ENCODE data around the gene CFAP119. TPM values are rescaled to one million over a fixed set of nuclear protein-coding genes. Genes with fewer than 3 reads are reported as not detected.

CFAP119 gene
- total and polyA plus RNA-seq, 8 donors, result 2.0 to 71.2 (median 10.4) TPM; not detected in 2

GRCh38 chr16:30766933-30767284 lies 5.0 kb upstream of the CFAP119 start:
- intact Hi-C loops (cut with DNase I; ENCODE audit: low total_unique reads), result no loop called here
- TF ChIP-seq EP300 (IDR thresholded peaks at IDR 0.05) (no peak), POLR2AphosphoS5 (IDR thresholded peaks at IDR 0.05) (no peak), POLR2A (IDR thresholded peaks at IDR 0.05) (no peak), CTCF (IDR thresholded peaks at IDR 0.05) (no peak)
- no peak overlapping the region for H3K27ac ChIP-seq
- H3K36me3 ChIP-seq, result peaks cover 76 to 90% (median 89%) of the 10 kb centered on the region in 4 donors
- DNase-seq, result no peak
- WGBS, 5 donors, result 70 to 81% (median 77%) methylated on average over 4 of the region's 4 CpGs
- H3K9me3 ChIP-seq, result no peaks in the 10 kb centered on the region
- H3K4me1 ChIP-seq, result peaks cover 16 to 28% (median 23%) of the 10 kb centered on the region in 4 donors
- H3K27me3 ChIP-seq, result no peaks in the 10 kb centered on the region
- H3K4me3 ChIP-seq, result no peak overlapping the region

- no peaks in the 10 kb centered on the region for H3K27me3 ChIP-seq
- H3K27ac ChIP-seq, result no peak overlapping the region
- 89 to 93% (median 91%) methylated on average over 26 to 29 of the region's 29 CpGs for WGBS, 5 donors
- no peaks in the 10 kb centered on the region for H3K9me3 ChIP-seq
- peaks cover 16 to 32% (median 26%) of the 10 kb centered on the region in 4 donors for H3K4me1 ChIP-seq
- intact Hi-C loops (cut with DNase I; ENCODE audit: low total_unique reads), result no loop called here
- no peak overlapping the region for H3K4me3 ChIP-seq
- H3K36me3 ChIP-seq, result peaks cover 71 to 85% (median 84%) of the 10 kb centered on the region in 4 donors
- DNase-seq, result no peak
- TF ChIP-seq POLR2A (IDR thresholded peaks at IDR 0.05), result no peak
- no peak for TF ChIP-seq EP300 (IDR thresholded peaks at IDR 0.05)
- TF ChIP-seq CTCF (IDR thresholded peaks at IDR 0.05), result no peak
- no peak for TF ChIP-seq POLR2AphosphoS5 (IDR thresholded peaks at IDR 0.05)
These were observed 4.5 kb upstream of the CFAP119 start for GRCh38 chr16:30766206-30766932.

- peaks cover 22 to 46% (median 40%) of the 10 kb centered on the region in 4 donors for H3K4me1 ChIP-seq
- intact Hi-C loops (cut with DNase I; ENCODE audit: low total_unique reads), result no loop called here
- no peaks in the 10 kb centered on the region for H3K9me3 ChIP-seq
- H3K36me3 ChIP-seq, result peaks cover 58 to 72% (median 70%) of the 10 kb centered on the region in 4 donors
- 94 to 96% (median 95%) methylated on average over 7 to 12 of the region's 12 CpGs for WGBS, 5 donors
- H3K4me3 ChIP-seq, result no peak overlapping the region
- no peaks in the 10 kb centered on the region for H3K27me3 ChIP-seq
- no peak for TF ChIP-seq POLR2A (IDR thresholded peaks at IDR 0.05)
- no peak for TF ChIP-seq POLR2AphosphoS5 (IDR thresholded peaks at IDR 0.05)
- no peak for TF ChIP-seq EP300 (IDR thresholded peaks at IDR 0.05)
- no peak for TF ChIP-seq CTCF (IDR thresholded peaks at IDR 0.05)
- no peak overlapping the region for H3K27ac ChIP-seq
- no peak for DNase-seq
These were observed 3.1 kb upstream of the CFAP119 start for GRCh38 chr16:30764816-30765465.

GRCh38 chr16:30764086-30764485 lies 2.2 kb upstream of the CFAP119 start:
- Histone ChIP-seq H3K36me3 (peaks cover 50 to 72% (median 65%) of the 10 kb centered on the region in 4 donors), H3K4me1 (peaks cover 22 to 47% (median 44%) of the 10 kb centered on the region in 4 donors), H3K4me3 (peak overlapping the region in 1 of 4 donors; percentile 80), H3K27ac (no peak overlapping the region), H3K27me3 (no peaks in the 10 kb centered on the region), H3K9me3 (no peaks in the 10 kb centered on the region)
- 90 to 94% (median 91%) methylated on average over 8 to 11 of the region's 11 CpGs for WGBS, 5 donors
- DNase-seq, result no peak
- TF ChIP-seq EP300 (IDR thresholded peaks at IDR 0.05), result no peak
- TF ChIP-seq POLR2AphosphoS5 (IDR thresholded peaks at IDR 0.05), result no peak
- intact Hi-C loops (cut with DNase I; ENCODE audit: low total_unique reads), result no loop called here

All from stomach (tissue), 9 donors.